NCI-H2081 treated with DMSO at 0.1 percent for 48 hours (cell line): ENCODE measurements around the gene PRRC2C.
"Not testable (repeated sequence)": the region's sequence is repeated elsewhere in the genome, so short reads cannot be mapped to it uniquely, and the experiment has no call there.

Source experiments
- DNase-seq: peaks from one replicate; lab custom pipeline; 2025; lab: John Stamatoyannopoulos, UW

PRRC2C gene

DNA sequence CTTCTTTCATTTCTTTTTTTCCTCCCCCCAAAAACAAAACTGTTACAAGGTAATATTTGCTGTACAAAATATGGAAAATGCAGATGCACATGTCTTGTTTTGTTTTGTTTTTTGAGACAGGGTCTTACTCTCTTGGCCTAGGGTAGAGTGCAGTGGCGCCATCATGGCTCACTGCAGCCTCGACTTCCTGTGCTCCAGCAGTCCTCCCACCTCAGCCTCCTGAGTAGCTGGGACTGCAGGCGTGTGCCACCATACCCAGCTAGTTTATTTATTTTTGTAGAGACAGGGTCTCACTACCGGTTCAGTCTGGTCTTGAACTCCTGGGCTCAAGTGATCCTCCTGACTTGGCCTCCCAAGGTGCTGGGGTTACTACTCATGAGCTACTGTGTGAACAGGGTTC is 15.5 kb downstream of the PRRC2C start:
- DNase-seq, result no peak

GRCh38 chr1:171501305-171502024 is 16.1 kb downstream of the PRRC2C start:
- no peak for DNase-seq

- DNase-seq, result no peak
Observed at GRCh38 chr1:171506525-171507304, 21.4 kb downstream of the PRRC2C start.

DNA sequence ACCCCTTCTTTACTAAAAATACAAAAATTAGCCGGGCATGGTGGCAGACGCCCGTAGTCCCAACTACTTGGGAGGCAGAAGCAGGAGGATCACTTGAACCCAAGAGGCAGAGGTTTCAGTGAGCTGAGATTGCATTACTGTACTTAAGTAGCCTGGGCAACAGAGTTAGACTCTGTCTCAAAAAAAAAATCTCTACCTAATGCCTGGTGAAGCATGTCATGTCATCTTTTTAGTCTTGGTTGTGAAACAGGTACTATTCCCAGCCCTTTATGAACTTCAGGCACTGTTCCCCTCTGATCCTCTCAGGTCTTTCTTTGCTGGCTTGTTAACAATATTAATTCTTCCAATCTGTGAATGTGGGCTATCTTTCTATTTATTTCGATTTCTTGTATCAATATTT is 22.1 kb downstream of the PRRC2C start:
- no peak for DNase-seq

DNA sequence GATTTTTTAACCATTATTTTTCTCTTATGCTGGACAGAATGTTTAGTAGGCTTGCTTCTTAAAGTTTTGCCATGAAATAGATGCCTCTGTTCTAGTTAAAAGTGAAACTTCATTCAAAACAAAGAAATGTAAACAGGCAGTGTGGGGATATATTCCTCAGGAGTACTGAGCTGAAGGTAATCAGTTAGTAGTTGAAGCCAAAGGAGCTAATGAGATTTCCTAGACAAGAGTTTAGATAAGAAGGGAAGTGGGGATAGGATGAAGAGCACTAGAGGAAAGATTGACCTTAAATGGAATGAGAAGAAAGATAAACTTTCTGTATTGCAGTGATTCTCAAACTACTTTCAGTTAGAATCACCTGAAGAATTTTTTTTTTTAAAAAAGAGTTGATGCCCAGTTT is 23.9 kb downstream of the PRRC2C start:
- no peak for DNase-seq

DNA sequence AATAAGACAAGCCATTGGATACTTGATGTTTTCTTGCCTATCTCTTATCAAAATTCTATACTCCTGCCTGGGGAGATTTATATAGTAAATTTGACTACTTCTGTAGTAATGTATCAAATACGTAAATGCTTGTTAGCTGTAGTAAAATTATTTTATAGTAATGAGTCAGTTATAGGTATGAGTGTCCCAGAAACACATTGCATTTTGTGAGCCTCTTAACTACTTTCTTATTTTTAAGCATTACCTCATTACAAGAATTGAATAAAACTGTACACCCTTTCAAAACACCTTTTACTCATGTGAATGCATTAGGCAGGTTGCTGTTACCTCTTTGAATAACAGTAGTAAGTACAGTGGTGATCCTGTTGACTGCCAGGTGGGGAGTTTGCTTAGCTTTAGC is 28.4 kb downstream of the PRRC2C start:
- no peak for DNase-seq

DNA sequence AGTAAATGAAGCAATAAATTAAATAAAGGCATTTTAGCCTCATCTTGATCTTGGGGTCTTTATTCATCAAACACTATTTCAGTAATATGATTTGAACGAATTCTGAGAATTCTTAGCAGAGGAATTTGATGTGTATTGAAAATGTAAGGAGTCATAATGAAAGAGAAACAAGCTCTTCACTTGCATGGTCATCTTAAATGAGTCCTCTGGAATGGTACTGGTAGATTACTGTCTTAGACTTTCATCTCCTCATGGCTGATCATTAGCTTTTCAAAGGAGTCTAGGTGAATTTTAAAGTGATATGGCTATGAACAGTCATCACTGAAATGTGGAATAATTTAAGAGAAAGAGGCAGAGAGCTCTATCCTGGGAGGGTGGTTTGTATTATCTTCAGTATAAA is 30.0 kb downstream of the PRRC2C start:
- DNase-seq, result no peak

- DNase-seq, result no peak
Observed at GRCh38 chr1:171515741-171516140, 30.4 kb downstream of the PRRC2C start.

GRCh38 chr1:171521567-171521966 is 36.2 kb downstream of the PRRC2C start:
- no peak for DNase-seq

GRCh38 chr1:171530676-171531075 is 45.3 kb downstream of the PRRC2C start:
- no peak for DNase-seq

DNA sequence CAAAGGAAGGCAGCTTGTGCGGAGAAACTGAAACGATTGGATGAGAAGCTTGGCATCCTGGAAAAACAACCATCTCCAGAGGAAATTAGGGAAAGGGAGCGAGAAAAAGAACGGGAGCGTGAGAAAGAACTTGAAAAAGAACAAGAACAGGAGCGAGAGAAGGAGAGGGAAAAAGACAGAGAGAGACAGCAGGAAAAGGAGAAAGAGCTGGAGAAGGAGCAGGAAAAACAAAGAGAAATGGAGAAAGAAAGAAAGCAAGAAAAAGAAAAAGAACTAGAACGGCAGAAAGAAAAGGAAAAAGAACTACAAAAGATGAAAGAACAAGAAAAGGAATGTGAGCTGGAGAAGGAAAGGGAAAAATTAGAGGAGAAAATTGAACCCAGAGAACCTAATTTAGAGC is 47.2 kb downstream of the PRRC2C start:
- DNase-seq, result no peak

GRCh38 chr1:171545523-171545922 is 60.2 kb downstream of the PRRC2C start:
- no peak for DNase-seq

GRCh38 chr1:171550050-171550449 is 64.7 kb downstream of the PRRC2C start:
- no peak for DNase-seq

DNA sequence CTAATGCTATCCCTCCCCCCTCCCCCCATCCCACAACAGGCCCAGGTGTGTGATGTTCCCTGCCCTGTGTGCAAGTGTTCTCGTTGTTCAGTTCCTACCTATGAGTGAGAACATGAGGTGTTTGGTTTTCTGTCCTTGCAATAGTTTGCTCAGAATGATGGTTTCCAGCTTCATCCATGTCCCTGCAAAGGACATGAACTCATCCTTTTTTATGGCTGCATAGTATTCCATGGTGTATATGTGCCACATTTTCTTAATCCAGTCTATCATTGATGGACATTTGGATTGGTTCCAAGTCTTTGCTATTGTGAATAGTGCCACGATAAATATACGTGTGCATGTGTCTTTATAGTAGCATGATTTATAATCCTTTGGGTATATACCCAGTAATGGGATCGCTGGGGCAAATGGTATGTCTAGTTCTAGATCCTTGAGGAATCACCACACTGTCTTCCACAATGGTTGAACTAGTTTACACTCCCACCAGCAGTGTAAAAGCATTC is 65.3 kb downstream of the PRRC2C start:
- DNase-seq, result not testable (repeated sequence)

- not testable (repeated sequence) for DNase-seq
Observed at GRCh38 chr1:171553960-171554359, 68.6 kb downstream of the PRRC2C start.

DNA sequence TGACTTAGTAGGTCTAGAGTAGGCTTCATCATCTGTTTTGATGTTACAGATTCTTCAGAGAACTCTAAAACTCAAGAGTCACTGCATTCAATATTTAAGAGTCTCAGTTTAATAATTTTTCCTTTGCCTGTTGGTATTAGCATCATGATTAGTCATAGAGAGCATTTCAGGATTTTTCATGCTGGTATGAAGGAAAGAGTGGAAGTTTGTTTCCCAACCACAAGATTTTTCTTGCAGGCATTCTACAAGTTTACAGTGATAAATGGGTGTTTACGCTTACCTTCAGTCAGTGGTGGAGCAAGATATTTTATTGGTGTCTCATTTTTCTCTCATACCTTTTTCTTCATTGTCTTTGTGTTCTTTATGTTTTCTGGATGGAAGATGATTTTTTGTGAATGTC is 78.3 kb downstream of the PRRC2C start:
- DNase-seq, result no peak

DNA sequence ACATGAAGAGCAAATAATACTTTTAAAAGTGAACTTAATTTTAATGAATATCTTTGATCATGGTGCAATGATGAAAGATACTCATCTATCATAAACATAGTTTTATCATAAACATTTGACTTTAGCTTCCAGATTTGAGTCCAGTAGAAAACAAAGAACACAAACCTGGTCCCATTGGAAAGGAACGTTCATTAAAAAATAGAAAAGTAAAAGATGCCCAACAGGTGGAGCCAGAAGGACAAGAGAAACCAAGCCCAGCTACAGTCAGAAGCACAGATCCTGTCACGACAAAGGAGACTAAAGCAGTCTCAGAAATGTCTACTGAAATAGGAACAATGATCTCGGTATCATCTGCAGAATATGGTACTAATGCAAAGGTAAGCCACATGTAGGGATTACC is 81.1 kb downstream of the PRRC2C start:
- no peak for DNase-seq

DNA sequence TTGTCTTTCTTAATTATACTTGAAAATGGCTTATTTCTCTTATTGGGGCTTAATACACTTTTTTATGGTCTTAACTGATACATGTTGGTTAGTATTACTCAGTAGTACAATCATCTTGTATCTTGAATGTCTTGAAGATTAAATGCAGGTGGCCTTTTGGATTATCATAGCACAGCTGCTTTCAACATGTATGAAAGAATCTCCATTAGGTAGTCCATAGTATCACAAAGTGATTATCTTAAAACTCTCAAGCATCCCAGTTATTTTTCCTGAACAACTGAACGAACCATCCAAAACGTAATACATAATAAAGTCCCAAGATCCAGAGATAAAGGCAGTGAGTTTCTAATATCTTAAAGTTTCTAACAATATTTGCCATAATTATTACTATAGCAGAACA is 85.0 kb downstream of the PRRC2C start:
- DNase-seq, result no peak

DNA sequence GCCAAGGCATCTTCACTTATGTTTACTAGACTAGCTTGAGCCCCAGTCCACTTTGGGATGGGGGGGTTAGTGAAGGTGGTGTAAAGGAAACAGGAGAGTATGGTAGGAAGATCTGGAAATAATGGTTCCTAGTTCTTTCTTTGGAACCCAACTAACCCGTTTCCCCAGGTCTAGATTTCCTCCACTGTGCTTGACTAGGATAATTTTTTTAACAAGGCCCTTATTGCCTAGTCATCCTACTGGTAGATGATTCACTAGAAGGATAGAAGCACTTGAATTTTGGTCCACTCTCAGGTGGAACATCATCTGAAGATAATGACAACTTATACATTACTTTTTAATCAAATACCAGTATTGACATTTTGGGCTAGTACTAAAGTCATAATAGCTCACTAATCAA is 90.8 kb downstream of the PRRC2C start:
- DNase-seq, result no peak

DNA sequence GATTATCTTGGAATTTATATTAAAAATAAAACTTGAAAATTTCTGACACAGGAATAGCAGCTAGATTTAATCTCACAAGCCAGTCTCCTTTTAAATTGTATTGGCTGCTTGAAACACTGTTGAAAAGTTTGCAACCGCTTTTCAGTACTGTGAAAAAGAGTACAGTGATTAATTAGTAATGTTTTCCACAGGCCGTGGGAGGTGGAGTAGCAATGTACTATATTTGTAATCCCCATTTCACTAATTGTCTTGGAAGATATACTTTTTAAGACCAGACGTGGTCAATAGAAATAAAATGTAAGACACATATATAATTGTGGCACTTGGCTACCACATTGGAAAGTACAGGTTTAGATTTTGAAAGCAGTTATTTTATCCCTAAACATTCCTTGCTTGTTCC is 95.9 kb downstream of the PRRC2C start:
- DNase-seq, result no peak

DNA sequence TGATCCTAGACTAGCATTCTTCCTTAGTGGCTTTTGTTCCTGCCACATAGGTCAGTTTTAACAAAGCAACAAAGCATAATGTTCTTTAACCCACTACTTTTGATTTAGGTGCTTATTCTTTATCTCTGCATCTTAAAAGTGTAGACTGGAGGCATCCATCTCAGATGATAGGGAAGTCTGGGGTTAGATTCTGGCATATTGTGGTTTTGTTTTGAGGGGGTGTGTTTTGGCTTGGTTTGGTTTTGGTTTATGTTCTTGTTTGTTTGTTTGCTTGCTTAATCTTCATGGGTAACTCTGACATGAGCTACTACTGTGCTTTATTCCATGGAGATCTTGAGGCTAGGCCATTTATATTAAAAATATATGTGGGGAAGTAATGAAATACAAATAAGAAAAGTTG is 96.4 kb downstream of the PRRC2C start:
- DNase-seq, result no peak

GRCh38 chr1:171582589-171582988 is 97.3 kb downstream of the PRRC2C start:
- no peak for DNase-seq

DNA sequence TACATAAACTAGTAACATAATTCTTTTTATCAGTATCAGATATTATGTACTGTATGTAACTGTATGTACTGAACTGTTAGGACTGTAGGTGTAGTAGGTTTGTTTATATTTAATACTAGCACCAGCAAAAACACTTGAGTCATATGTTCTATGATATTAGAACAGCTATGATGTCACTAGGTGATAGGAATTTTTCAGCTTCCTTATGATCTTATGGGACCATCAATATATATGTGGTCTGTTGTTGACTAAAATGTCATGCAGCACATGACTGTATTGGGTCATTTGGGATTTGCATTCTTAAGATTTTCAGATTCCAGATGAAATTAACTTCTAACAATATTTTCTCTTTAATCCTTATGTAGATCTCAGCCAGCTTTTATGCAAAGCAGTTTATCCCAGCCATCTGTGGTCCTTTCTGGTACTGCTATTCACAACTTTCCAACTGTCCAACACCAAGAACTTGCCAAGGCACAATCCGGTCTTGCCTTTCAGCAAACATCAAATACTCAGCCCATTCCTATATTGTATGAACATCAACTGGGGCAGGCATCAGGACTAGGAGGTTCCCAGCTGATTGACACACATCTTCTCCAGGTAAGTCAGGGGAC is 98.4 kb downstream of the PRRC2C start:
- no peak for DNase-seq
